ENCODE measurements around the gene XXYLT1. TPM values are rescaled to one million over a fixed set of nuclear protein-coding genes. Genes with fewer than 3 reads are reported as not detected.

XXYLT1 gene
- total RNA-seq, 1 experiment from 2014 or later, result 53.9 TPM

DNA sequence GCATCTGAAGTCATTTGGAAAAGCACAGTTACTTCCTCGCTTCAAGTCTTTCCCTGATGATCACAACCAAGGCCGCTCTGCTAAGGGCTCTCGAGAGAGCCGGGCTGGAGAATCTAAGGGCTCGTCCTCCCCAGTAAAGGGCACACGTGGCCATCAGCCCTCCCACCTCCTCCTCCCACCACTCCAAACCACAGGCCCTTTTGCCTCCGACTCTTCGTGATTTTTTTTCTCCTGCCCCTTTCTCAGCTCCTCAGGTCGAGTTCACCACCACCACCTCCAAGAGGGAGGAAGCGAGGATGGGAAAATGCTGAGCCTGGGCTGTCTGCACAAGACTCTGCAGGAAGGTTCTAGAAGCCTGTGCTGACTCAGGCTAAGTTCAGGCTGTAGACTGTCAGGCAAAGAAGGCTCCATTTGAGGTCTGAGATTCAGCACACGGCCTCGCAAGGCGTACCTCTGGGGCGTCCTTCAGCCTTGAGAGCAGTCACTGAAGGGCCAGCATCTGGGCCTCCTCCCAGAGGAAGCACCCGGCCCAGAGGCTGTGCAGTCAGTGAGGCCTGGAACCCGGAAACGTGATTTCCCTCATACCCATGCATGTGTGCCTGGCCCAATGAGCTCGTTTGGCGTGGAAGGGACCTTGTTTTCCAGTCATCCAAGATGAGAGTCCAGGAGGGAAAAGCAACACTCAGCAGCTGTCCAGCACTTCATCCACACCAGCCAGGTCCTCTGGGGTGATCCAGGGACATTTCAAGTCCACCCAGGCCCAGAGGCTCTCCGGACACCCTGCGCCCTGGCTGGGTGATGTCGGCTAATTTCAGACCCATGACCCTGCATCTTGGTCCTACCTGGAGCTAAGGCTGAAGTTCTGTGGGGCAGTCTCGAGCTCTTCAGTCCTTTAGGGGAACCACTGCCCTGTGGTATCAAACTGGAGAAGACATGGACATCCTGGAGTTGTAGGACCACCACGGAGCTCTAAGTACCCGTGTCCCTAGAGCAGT, 196.8 kb downstream of the XXYLT1 start:
- no peak overlapping the region for H3K4me3 ChIP-seq (ENCODE audit: low read depth, low read length, poor library complexity, severe bottlenecking)
- no peak for DNase-seq (ENCODE audit: low spot score)
- ChIA-PET POLR2A (ENCODE audit: low non-redundant PET) (no interaction called here), CTCF (no interaction called here)
- TF ChIP-seq EZH2 (IDR thresholded peaks at IDR 0.05; ENCODE audit: borderline replicate concordance, low read depth, low read length, poor library complexity, severe bottlenecking), result no peak
- TF ChIP-seq, protein P1, sequence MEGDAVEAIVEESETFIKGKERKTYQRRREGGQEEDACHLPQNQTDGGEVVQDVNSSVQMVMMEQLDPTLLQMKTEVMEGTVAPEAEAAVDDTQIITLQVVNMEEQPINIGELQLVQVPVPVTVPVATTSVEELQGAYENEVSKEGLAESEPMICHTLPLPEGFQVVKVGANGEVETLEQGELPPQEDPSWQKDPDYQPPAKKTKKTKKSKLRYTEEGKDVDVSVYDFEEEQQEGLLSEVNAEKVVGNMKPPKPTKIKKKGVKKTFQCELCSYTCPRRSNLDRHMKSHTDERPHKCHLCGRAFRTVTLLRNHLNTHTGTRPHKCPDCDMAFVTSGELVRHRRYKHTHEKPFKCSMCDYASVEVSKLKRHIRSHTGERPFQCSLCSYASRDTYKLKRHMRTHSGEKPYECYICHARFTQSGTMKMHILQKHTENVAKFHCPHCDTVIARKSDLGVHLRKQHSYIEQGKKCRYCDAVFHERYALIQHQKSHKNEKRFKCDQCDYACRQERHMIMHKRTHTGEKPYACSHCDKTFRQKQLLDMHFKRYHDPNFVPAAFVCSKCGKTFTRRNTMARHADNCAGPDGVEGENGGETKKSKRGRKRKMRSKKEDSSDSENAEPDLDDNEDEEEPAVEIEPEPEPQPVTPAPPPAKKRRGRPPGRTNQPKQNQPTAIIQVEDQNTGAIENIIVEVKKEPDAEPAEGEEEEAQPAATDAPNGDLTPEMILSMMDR (conservative IDR thresholded peaks at IDR 0.05; ENCODE audit: low read depth, low read length), result no peak
- no peaks in the 10 kb centered on the region for H3K27me3 ChIP-seq (replicated peaks; ENCODE audit: insufficient read depth, low read depth, low read length, poor library complexity)
- H3K36me3 ChIP-seq (ENCODE audit: insufficient read depth, low read length, poor library complexity, severe bottlenecking), result peaks cover 4% of the 10 kb centered on the region
- no peak overlapping the region for H3K27ac ChIP-seq (ENCODE audit: low read depth, low read length, poor library complexity, severe bottlenecking)
- no peaks in the 10 kb centered on the region for H3K9me3 ChIP-seq (ENCODE audit: low read depth, low read length, poor library complexity, severe bottlenecking)
- intact Hi-C loops (cut with micrococcal nuclease; ENCODE audit: unreplicated experiment), result no loop called here
- BruUV-seq (replicated peaks), result no TSS peak
- no peaks in the 10 kb centered on the region for H3K4me1 ChIP-seq (ENCODE audit: insufficient read depth, low read length, poor library complexity, severe bottlenecking)

DNA sequence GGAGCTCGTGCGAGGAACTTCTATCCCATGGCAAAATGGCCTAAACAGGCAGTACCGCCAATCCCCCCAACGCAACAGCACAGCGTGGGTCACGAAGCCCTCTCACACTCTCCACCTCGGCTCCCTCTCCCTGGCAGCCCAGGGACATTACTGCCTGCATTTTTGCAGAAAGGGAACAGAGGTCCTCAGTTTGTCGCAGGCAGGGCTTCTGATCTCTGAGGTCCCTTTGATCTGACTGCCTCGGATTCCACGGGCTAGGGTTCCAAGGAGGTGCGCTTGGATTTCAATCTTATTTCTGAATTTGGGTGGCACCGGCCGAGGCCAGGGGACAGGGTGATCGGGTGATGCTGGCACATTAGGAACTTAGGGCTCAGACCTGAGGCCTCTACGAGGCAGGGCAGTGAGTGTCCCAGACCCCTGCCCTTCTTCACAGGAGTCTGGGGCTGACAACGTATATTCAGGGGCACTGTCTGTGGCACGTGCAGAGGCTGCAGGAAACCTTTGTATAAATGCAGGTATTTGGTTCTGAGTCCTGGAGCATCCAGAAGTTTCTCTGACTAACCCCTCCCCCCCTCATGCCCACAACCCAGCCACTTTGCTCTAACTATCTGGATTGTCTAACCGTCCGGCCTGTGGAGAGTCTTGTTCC, 197.9 kb downstream of the XXYLT1 start:
- Histone ChIP-seq H3K27me3 (replicated peaks; ENCODE audit: insufficient read depth, low read depth, low read length, poor library complexity) (no peaks in the 10 kb centered on the region), H3K27ac (ENCODE audit: low read depth, low read length, poor library complexity, severe bottlenecking) (no peak overlapping the region), H3K9me3 (ENCODE audit: low read depth, low read length, poor library complexity, severe bottlenecking) (no peaks in the 10 kb centered on the region), H3K4me1 (ENCODE audit: insufficient read depth, low read length, poor library complexity, severe bottlenecking) (no peaks in the 10 kb centered on the region), H3K4me3 (ENCODE audit: low read depth, low read length, poor library complexity, severe bottlenecking) (no peak overlapping the region), H3K36me3 (ENCODE audit: insufficient read depth, low read length, poor library complexity, severe bottlenecking) (peaks cover 7% of the 10 kb centered on the region)
- no peak for TF ChIP-seq EZH2 (IDR thresholded peaks at IDR 0.05; ENCODE audit: borderline replicate concordance, low read depth, low read length, poor library complexity, severe bottlenecking)
- TF ChIP-seq, protein P1 (conservative IDR thresholded peaks at IDR 0.05; ENCODE audit: low read depth, low read length), result no peak
- POLR2A ChIA-PET (ENCODE audit: low non-redundant PET), result no interaction called here
- intact Hi-C loops (cut with micrococcal nuclease; ENCODE audit: unreplicated experiment), result no loop called here
- no TSS peak for BruUV-seq (replicated peaks)
- CTCF ChIA-PET, result no interaction called here
- no peak for DNase-seq (ENCODE audit: low spot score)

DNA sequence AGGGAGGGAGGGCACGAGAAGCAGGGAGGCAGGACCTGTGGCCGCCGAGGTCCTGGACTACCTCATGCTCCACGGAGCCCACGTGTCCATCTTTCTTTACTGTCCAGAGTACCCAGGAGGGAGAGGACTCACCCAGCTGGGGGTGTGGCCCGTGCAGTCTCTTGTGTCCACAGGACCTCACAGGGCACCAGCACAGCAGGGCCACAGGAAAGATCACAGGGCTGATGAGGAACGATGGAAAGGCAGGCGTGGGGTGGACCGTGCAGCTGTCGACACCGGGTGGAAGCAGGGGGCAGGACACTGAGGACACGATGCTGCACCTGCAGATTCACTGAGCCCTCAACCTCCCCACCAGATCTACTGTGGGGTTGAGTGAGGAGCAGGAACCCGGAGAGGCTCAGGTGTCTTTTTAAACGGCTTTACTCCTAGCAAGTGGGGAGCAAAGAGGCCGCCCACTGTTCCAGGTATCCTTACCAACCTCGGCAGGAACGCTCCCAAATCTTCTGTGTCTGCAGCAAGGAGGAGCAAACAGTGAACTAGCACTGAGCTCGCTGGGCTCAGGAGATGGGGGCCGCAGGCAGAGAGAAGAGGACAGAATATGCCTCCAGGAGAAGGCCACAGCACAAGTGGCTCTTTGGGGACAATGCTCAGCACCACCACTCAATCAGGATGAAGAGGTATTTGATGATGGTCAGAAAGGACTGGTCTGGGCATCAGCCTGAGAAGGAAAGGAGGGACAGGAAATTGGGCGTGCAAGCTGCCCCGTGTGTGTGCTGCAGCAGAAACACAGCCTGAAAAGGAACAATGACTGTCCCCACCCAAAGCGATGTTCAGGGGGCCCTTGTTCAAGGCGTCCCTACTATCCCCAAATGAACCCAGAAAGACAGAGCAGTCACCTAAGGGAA, 198.8 kb downstream of the XXYLT1 start:
- peaks cover 7% of the 10 kb centered on the region for H3K36me3 ChIP-seq (ENCODE audit: insufficient read depth, low read length, poor library complexity, severe bottlenecking)
- no peak overlapping the region for H3K4me3 ChIP-seq (ENCODE audit: low read depth, low read length, poor library complexity, severe bottlenecking)
- no peak overlapping the region for H3K27ac ChIP-seq (ENCODE audit: low read depth, low read length, poor library complexity, severe bottlenecking)
- ChIA-PET CTCF (no interaction called here), POLR2A (ENCODE audit: low non-redundant PET) (no interaction called here)
- BruUV-seq (replicated peaks), result no TSS peak
- no peaks in the 10 kb centered on the region for H3K27me3 ChIP-seq (replicated peaks; ENCODE audit: insufficient read depth, low read depth, low read length, poor library complexity)
- DNase-seq (ENCODE audit: low spot score), result no peak
- H3K4me1 ChIP-seq (ENCODE audit: insufficient read depth, low read length, poor library complexity, severe bottlenecking), result no peaks in the 10 kb centered on the region
- no peaks in the 10 kb centered on the region for H3K9me3 ChIP-seq (ENCODE audit: low read depth, low read length, poor library complexity, severe bottlenecking)
- intact Hi-C loops (cut with micrococcal nuclease; ENCODE audit: unreplicated experiment), result no loop called here
- TF ChIP-seq, protein P1 (conservative IDR thresholded peaks at IDR 0.05; ENCODE audit: low read depth, low read length), result no peak
- TF ChIP-seq EZH2 (IDR thresholded peaks at IDR 0.05; ENCODE audit: borderline replicate concordance, low read depth, low read length, poor library complexity, severe bottlenecking), result no peak
